NOMO-1 treated with dmso at 0.1 percent for 144 hours (cell line): ENCODE results near the gene OSBPL7.
A peak's percentile ranks its signal among the peaks of the same experiment; 100 is the strongest.

Experiments
- DNase-seq: peaks from one replicate; lab custom pipeline; 2025; ENCODE audit not compliant: unreplicated experiment; lab: John Stamatoyannopoulos, UW

Gene OSBPL7

DNA sequence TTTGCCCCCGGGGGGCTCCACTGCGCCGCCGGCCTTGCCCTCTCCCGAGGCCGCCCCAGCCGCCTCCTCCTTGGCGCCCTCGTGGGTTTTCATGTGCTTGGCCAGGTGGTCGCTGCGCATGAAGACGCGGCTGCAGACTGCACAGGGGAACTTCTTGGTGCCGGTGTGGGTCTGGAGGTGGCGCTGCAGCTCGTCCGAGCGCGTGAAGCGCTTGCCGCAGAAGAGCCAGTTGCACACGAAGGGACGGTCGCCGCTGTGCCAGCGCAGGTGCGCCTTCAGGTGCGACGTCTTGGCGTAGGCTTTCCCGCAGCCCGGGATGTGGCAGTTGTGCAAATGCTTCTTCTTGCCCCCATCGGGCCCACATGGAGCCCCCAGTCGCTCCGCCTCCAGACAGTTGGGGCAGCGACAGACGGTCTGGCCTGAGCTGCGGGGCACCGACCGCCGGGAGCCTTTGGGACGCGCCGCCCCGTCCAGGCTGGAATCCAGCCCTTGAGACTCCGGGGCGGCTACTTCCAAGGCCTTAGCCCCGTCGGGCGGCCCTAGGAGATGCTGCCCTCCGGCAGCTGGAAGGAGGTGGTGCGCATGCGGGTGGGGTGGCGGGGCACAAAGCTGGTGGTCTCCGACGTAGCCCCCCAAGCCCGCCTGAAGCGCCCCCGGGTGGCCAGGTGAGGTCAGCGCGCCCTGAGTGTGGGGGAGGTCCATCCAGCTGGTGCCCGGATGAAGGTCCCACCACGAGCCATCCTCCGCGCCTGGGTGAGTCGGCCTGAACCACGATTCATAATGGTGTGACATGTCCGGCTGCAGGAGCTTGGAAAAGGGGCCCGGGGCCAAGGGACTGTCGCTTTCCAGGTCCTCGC, 26.0 kb upstream of the OSBPL7 start:
- peak; percentile 29 for DNase-seq

- DNase-seq, result no peak
Measured at GRCh38 chr17:47846716-47847340, 25.2 kb upstream of the OSBPL7 start.

DNA sequence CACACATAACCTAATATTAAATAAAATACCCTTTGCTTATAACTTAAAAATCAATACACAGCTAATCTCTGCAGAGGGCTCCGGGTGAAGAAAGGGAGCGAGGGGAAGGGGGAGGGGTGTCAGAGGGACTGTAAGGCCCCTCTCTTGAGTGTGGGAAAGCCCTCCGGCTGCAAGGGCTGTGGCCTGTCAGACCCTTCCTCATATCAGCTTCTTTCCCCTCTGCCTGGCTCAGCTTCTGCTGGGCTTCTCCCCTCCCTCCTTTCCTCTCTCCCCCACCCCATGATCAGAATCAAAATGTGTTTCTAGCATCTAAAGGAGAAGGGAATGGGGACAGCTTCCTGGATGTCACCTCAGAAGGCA, 24.1 kb upstream of the OSBPL7 start:
- no peak for DNase-seq

DNA sequence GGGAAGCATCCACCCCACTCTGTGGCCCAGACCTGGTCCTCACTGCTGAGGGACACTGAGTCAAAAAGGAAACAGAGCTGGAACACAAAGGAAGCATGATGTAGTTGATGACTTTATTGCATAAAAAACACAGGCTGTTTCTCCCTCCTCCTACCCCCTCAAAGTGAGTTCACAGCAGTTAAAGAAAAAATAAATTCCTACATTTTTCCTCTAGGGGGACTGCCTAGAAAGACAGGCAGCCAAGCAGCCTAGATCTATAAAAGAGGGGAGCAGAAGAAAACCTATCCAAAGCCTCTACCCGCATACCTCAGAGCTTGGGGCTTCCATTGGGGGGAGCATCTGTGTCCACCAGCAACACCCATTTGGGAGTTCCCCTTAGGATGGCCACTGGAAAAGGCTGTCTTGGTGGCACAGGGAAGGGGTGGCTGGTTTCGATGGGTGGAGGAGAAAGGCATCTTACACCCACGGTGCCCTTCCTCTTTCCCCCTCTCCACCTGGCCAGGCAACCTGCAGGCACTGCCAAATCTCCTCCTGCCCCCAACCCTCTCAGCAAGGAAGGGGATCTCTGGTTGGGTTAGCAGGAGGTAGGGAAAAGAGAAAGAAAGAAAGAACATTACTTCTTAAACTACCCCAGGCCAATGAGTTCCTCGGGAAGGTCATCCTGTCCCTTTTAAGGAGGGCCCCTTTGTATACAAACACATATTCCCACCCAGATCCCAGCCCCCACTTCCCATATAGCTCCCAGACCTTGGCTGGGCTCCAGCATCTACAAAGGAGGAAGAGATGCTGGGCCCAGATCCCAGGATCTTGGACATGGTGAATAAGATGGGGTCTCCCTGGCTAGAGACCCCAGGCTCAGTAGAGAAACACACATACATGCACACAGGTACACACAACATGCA, 23.5 kb upstream of the OSBPL7 start:
- no peak for DNase-seq

GRCh38 chr17:47844227-47844626, 22.6 kb upstream of the OSBPL7 start:
- no peak for DNase-seq

DNA sequence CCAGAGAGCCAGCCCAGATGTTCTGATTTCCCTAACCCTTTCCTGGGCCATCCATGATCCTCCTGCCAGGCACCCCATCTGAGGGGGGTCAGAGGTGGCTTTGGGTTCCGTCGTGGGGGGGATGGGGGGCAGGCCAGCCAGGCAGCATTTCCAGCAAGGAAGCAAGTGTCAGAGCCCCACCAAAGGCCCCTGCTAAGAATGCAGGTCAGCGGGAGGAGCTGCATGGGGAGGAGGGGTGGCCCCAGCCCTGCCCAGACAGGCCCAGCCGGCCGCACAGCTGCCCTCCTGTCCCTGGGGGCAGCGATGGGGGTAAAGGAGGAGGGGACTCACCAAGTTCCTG, 21.8 kb upstream of the OSBPL7 start:
- no peak for DNase-seq

- DNase-seq, result no peak
Measured at GRCh38 chr17:47841488-47842291, 20.1 kb upstream of the OSBPL7 start.

DNA sequence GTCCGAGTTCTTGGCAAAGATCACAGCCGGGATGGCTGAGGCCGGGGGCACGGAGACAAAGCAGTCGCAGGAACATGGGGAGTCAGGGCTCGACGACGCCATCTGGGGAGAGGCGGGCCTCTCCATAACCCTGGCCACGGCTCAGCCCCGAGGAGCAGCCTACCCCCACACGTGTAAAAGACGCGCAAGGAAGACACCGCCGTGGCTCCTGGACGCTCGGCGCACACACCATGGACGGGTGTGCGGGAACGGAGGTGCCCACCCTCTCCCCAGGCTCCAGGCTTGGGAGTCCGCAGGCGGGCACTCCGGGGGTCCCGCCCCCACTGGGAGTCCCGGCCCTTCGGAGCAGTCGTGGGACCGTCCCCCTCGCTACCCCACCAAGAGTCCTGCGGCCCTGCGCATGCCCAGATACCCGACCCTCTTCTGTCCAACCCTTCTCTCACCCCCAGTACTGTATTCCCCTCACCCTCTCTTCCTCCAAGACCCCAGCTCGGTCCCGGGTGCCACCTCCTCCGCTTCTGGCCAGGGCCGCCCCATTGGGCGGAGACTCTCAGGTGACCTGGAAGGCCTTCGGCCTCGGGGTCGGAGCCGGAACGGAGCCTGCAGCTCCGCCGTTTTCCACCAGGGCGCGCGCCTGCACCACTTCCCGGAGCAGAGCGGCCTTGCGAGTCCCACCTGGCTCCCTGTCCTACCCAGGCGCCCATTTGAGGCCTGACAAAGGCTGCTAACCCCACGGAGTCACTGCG, 19.3 kb upstream of the OSBPL7 start, which contains the start of gene SCRN2:
Gene SCRN2 (minus strand): TSS at position 532 of the 746 bp plus-strand sequence. CDS start 430 bp downstream, at position 102.
- DNase-seq, result peak; percentile 77

- no peak for DNase-seq
Measured at GRCh38 chr17:47840001-47840741, 18.6 kb upstream of the OSBPL7 start.

GRCh38 chr17:47839071-47839470, 17.5 kb upstream of the OSBPL7 start:
- no peak for DNase-seq

DNA sequence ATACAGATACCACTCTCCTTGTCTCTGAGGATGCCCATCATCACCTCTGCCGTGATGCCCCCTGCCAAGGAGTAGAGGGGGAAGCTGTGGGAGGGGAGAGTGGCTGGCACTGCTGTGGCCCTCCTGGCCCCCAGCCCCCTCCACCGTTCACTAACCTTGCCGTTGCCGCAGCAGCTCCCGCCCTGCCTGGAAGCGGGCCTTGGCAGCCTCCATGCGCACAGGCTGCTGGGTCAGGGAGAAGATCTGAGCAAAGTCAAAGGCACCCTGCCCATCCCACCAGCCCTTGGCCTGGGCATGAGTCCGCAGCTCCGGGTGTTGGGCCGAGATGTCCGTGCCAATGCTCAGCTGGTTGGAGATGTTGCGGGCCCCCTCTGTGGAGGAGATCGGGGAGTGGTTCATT, 17.0 kb upstream of the OSBPL7 start:
- no peak for DNase-seq

- no peak for DNase-seq
Measured at GRCh38 chr17:47837401-47838039, 15.9 kb upstream of the OSBPL7 start.

- DNase-seq, result no peak
Measured at GRCh38 chr17:47836601-47837000, 15.0 kb upstream of the OSBPL7 start.

GRCh38 chr17:47834756-47835155, 13.2 kb upstream of the OSBPL7 start:
- DNase-seq, result no peak

DNA sequence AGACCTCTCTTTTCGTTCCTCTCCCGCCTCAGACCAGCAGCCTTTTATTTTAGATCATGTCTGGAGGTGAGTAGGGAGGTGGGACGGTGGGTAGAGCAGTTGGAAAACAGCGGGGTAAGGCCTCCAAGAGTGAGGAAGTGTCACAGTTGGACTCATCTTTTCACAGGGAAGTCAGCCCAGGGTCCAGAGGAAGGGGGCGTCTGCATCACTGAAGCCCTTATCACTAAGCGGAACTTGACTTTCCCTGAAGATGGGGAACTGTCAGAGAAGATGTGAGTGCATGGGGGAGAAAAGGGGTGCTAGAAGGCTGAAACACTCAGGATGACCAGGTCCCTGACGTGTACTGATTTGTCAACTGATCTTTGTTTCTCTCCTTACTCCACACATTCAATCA, 10.3 kb upstream of the OSBPL7 start:
- DNase-seq, result peak; percentile 15

DNA sequence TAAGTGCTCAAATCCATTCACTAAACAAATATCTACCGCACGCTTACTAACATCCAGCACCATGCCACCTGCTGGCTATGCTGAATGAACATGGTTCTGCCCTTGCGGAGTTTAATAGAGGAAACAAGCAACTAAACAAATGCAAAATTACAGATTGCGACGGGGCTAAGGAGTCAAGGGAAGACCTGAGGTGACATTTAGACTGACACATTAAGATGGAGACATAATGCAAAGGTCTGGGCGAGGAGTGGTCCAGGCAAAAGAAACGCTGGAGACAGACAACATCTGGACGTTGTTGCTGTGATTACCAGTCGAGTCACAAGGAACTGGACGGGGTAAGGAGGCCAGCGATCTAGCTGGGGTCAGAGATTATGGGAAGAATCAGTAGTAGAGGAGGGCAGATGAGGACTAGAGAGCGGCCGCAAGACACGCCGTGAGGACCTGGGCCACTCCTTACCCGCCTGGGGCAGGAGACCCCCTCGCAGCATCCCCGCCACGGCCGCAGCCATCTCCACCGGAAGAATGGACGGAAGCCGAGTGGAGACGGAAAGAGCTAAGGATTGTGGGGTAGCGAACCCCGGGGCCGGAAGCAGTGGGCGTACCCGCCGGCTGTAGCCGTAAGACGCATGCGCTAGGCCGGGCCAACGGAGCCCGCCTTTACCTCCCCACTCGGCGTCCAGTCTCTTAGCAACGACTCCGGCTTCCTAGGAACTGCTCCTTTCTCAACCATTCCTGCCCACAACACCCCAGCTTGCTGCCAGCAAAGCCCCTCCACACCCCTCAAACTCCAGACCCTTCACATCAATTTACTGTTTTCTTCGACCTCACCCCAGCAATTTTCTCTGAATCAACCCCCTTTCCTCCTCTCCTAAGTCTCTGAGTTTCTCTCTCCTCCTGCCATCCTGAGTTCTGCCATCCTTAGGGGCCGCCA, 9.7 kb upstream of the OSBPL7 start, which contains the start of the genes LRRC46 and MRPL10:
Gene LRRC46 (plus strand): TSS at position 668 of the 931 bp plus-strand sequence. CDS start 320 bp downstream, outside the sequence.
Gene MRPL10 (minus strand): TSS at position 539 of the 931 bp plus-strand sequence. CDS start 30 bp downstream, at position 509.
- DNase-seq, result peak; percentile 92

- DNase-seq, result no peak
Measured at GRCh38 chr17:47830396-47831002, 8.9 kb upstream of the OSBPL7 start.
